ENCODE results near the gene TFF3.
"Not testable (repeated sequence)": the region's sequence is repeated elsewhere in the genome, so short reads cannot be mapped to it uniquely, and the experiment has no call there.

TFF3 gene

DNA sequence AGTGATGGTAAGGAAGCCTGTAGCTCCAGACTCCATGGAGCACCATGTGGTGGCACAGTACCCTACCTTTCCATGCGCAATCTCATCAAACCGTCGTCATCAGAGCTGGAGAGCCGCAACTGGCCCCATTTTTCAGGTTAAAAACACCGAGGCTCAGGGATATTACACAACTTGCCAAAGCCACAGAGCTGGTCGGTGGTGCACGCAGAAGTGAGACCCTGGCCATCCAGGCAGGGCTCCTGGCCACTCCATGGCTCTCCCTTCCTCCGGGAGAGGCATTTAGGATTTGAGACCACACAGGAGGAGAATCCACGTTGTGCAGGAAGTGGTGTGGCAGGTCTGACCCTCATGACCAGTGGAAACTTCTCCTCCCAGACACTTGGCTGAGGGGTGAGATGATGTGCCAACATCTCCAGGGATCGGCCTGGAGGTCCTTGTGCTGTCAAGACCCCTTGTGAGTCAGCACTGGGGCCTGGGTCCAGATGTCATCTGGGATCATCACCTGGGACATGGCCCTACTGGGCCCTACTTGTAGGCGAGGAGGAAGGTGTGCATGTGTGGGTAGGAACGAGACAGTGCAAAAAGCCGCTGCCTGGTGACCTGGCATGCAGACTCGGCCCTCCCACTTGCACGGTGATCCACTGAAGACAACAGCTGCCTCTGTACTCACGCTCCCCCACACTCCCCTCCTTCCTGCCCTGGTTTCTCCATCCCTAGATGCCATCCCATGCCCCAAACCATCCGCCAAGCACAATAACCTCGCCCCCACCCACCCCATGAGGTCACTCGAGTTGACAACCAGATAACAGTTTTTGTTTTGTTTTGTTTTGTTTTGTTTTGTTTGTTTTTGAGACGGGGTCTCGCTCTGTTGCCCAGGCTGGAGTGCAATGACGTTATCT, 10.4 kb downstream of the TFF3 start:
- no peak for DNase-seq (ENCODE audit: low read depth)

DNA sequence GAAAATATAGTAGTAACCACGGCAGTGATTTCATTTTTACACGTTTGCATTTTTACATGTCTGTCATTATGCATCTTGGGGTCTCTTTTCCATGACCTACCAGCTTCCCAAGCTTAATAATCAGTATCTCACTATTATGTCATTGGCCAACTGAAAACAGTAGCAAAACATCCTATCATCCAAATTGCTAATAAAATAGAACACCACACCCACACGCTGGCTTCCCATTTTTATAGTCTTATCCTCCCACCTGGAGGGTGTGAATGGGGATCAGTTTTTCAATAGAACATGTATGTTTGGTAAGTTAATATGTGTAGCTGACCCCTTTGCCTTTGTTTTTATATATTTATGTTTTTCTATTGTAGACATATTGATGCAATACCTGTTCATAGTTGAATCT, 11.8 kb downstream of the TFF3 start:
- DNase-seq (ENCODE audit: low read depth): no peak

DNA sequence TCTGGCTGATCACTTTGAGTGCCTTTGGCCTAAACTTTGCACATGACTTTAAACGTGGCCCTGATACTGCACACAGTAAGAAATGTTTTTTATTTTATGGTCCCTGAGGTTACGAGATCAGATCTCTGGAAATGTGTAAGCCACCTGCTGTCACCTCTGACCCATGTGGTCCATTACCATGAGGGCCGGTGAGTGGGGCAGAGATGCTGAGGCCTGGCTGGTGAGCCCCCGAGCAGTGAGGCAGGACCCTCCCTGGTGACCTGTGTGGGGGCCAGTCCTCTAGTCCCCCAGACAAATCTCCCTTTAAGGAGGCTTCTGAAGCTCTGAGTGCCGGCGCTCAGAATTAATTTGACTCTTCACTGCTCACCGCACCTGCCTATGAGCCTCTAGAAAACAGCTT, 12.4 kb downstream of the TFF3 start:
- no peak for DNase-seq (ENCODE audit: low read depth)

DNA sequence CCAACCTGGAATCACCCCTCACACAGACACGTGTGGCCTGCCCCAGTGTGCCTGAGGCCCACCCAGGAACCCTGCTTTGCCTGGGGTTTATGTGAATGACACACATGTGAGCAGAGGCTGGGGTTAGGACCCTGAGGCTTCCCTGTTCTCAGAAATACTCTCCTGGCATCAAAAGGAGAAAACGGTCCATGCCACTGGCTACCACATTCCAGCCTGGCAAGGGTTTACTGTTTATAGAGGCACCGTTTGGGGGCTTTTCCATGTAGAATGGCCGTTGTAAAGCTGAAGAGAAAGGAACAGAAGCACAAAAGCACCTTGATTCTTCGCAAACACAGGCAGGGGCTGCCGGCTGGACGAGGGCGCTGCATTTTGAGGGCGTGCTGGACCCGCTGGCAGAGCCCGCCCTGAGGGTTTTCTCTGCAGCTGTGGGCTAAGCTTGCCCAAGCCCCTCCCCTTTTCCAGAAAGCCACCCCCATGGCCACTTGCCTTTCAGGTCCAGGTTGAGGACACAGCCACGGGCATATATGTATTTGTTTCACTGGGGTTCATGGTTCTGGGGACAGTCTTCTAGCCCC, 13.0 kb downstream of the TFF3 start:
- no peak for DNase-seq (ENCODE audit: low read depth)

DNA sequence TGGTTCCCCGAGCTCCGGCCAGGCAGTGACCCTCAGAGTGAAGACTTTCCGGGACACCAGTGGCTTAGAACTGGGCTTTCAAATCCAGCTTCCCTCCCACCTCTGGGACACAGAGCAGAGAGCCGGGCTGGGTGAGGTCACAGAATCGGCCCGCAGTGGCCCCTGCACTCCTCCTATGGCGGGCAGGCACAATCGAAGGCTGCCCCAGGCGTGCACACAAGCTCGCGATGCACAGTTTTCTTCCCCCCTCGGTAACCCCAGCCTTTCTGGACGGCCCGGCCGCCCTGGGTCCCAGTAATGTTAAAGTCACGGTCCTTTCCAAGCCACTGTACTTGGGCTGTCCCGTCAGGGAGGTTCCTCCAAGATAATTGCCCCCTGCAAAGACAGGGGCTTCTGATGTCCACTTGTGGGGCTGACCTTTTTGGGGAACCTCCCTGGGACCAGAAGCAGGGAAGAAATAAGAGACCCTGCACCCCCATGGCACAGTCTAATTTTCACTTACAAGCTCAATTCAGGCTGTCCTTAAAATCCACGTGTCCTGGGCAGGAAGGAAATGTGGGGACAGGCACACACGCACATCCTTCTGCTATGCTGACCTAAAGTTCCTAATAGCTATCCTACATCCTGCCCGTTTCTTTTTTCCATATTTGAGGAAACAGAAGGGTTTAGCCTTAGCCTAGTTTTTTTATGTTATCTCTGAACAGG, 13.7 kb downstream of the TFF3 start:
- DNase-seq (ENCODE audit: low read depth): no peak

DNA sequence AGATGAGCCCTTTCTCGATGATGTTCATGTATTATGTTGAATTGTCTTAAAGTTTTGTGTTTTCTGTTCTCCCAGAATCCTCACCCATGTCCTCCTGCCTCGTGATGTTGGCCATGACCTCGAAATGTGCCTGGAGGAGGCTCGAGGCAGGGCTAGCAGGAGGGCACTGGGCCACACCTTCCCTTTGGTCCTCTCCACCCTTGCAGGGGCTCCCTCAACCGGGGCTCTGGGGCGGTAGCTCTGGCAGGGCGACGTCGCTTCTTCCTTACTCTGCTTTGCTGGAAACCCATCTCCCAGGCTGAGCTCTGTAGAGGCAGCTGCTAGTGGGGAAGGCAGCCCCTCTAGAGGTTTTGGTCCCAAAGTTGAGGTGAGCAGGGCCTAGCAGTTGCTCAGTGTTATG, 14.3 kb downstream of the TFF3 start:
- DNase-seq (ENCODE audit: low read depth): no peak

DNA sequence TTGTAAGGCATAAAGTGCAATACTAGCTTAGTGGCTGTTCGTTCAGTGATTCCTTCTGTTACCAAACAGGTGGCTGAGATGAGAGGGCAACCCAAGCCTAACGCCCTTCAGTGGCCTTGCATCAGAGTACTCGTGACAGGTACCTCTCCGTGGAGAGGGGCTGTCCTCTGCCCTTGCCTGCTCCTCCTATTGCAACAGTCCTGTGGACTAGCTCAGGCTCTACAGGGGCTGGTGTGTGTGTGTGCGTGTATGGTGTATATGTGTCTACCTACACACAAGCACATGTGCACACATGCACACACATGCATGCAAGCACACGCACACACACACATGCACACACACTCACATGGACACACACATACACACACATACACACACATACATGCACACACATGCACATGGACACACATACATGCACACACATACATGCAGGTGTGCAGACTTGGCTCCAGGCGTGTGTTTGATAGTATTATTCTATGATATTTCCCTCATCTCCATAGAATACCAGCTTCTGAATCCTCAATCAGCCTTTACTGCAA, 15.1 kb downstream of the TFF3 start:
- no peak for DNase-seq (ENCODE audit: low read depth)

DNA sequence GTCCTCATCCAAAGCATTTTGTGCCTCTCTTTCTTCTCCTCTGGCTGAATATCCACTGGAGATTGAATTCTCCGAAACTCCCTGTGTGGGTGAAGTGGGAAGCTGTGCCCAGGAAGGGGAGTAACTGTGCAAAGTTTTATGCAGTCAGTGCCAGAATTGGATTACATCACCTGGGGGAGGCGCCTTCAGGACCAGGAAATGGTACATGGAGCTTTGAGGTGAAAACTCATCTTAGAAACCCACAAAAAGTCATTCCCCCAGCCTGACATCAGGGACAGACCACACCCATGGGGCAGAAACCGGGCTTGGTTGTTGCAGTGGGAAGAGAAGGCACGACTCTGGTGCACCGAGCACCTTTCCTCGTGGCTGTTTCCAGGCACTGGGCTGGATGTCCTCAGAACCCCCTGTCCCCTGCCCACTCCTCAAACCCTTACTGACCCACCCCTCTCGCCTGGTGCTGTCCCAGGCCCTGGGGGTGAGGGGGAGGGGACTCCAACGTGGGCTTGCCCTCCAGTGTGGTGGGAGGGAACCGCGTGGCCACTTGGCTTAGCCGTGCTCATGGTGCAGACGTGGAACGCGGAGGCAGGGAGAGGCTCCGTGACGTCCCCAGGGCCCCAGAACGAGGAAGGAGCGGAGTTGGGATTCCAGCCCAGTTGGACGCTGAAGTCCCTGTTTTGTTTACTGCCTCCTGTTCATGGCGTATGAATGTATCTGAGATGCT, 15.7 kb downstream of the TFF3 start:
- DNase-seq (ENCODE audit: low read depth): no peak

DNA sequence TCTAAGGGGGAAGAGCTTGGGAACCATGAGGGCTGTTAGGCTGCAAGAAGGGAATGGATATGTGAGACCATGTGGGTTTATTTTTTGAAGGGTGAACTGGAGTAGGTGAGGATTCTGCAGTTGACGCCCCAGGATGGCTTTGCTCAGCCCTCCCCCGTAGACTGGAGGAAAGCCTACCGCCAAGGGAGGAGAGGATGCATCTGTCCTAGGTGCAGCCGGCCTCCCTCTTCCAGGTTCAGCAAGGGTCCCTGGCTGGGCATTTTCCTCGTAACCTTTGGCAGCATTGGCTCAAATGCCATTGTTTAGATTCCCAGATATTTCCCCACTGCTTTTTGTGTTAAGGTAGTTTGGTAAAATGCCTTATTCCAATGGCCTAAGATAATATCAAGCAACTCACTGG, 16.6 kb downstream of the TFF3 start:
- DNase-seq (ENCODE audit: low read depth): no peak

DNA sequence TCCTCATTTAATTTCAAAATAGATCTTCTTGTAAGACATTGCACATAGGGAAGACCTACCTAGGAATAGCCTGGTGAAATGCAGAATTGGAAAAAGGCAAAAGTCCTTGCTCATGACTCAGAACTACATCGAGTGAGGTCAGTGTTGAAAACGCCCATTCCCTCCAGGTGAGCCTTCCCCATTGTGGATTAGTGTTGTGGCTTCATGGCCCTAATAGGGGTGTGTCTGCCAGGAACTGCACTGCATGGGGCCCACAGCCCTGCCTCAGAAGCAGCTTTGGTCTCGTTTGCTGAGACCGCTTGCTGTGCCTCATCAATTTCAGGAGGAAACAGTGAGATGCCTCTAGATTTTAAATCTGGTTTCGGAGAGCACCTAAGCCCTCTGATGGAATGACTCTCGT, 17.0 kb downstream of the TFF3 start:
- no peak for DNase-seq (ENCODE audit: low read depth)

DNA sequence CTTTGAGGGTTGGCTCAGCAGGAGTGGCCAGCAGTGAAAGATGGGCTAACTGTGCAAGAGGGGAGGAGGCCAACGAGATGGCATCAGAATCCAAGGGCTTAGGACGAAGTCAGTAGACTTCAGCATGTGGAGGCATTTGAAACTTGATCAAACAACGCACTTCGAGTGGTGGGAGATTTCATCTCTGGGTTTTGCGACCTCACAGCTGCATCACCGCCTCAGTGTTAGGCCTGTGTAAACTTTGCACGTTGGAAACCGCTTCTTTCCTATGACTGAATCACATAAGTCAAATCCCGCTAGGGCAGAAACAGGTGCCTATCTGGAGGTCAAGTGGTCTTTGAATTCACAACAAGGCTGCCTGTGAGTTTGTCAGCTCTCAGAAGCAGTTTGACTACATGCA, 17.8 kb downstream of the TFF3 start:
- DNase-seq (ENCODE audit: low read depth): no peak

DNA sequence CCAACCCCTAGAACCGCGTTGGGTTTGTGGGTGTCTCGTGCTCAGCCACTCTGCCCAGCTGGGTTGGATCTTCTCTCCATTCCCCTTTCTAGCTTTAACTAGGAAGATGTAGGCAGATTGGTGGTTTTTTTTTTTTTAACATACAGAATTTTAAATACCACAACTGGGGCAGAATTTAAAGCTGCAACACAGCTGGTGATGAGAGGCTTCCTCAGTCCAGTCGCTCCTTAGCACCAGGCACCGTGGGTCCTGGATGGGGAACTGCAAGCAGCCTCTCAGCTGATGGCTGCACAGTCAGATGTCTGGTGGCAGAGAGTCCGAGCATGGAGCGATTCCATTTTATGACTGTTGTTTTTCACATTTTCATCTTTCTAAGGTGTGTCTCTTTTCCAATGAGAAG, 18.7 kb downstream of the TFF3 start:
- DNase-seq (ENCODE audit: low read depth): no peak

DNA sequence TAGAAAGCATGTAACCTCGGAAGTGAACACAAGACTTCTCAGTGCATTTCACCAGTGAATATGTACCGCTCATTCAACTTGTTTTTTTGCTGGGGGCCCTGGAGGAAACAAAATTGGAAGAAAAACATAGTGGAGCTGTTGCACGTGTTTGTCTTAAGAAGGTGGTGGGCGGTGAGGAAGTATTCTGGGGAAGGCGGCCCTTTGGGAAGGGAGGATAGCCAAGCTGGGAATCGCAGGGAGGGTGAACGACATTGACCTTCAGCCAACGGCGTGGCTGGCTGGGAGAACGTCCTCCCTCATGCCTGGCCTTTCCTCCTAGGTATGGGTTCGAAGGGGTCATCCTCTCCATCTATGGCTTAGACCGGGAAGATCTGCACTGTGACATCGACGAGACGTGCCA, 19.4 kb downstream of the TFF3 start:
- DNase-seq (ENCODE audit: low read depth): no peak

DNA sequence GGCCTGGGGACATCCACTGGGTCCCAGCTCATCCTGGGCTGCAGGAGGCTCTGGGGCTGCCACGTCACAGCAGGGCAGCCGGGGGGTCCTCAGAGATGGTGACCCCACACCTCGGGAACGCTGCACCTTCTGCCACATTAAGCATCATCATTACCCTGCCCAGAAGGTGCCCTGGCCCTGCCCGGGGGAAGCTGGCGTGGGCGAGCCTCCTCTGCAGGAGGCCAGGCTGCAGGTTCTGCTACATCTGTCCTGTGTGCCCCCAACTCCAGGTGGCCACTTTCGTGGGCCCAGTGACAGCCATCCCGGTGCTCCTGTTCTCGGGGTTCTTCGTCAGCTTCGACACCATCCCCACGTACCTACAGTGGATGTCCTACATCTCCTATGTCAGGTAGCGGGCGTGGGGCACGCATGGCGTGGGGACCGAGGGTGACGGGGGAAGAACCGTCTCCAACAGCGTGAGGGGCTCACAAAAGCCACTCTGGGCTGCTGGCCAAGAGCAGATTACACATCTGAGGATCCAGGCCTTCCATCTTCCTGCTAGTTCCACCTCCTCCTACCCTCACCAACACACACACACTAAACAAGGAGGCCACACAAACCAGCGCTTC, 20.8 kb downstream of the TFF3 start:
- DNase-seq (ENCODE audit: low read depth): no peak

DNA sequence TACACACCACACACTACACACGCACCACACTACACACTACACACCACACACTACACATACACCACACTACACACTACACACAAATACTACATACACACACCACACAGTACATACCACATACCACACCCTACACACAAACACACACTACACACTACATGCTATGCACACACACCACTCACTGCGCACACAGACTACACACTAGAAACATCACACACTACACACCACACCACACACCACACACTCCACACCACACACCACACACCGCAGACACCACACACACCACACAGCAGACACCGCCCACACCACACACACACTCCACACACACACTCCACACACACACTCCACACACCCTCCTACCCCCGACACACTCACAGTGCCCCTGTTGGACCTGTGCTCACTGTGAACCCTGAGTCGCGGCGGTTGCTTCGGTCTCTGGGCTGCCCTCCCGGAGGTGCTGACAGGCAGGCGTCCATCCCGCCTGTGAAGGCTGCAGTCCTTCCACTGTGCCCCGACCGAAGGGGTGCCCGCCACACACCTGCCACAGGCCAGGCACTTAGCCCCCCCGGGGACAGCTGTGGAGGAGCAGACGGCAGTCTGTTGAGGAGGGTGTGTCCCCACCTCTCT, 21.4 kb downstream of the TFF3 start:
- no peak for DNase-seq (ENCODE audit: low read depth)

DNA sequence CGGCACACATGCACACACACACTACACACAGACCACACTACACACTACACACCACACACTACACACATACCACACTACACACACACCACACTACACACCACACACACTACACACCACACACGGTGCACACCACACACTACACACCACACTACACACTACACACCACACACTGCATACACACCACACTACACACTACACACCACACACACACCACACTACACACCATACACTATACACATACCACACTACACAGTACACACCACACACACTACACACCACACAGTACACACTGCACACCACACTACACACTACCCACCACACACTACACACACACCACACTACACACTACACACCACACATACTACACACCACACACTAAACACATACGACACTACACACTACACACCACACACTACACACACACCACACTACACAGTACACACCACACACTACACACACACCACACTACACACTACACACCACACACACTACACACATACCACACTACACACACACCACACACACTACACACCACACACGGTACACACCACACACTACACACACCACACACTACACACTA, 22.6 kb downstream of the TFF3 start:
- not testable (repeated sequence) for DNase-seq (ENCODE audit: low read depth)

DNA sequence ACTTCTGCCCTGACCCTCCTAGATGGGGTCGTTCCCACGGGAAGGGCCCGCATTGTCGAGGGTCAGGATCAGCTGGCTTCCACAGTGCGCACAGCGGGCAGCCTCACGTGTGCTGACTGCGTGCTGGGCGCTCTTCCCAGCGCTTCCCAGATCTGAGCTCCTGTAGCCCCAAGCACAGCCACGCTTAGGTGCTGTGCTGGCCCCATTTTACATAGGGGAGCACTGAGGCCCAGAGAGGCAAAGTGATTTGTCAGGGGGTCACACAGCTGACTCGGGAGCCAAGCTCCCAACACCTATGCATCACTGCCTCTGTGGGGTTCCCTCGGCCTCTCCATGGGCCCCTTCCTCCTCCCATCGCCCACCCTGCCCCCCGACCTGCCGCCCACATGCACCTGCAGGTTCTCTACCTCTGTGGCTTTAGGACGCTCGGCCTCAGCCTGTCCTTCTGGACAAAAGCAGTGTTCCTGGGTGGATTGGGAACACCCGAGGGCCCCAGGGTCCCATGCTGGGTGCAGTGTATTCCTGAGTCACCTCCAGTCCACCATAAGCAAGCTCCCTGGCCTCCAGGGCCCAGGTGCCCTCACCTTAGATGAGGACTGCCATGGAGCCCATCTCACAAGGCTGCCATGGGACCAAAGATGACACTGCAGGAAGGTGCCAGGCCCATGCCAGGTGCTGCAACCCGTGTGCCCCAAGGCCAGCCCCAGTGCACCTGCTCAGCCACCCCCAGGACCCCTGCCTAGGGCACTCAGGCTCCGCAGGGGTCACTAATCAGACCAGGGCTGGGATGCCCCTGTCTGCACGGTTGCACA, 23.3 kb downstream of the TFF3 start:
- no peak for DNase-seq (ENCODE audit: low read depth)

DNA sequence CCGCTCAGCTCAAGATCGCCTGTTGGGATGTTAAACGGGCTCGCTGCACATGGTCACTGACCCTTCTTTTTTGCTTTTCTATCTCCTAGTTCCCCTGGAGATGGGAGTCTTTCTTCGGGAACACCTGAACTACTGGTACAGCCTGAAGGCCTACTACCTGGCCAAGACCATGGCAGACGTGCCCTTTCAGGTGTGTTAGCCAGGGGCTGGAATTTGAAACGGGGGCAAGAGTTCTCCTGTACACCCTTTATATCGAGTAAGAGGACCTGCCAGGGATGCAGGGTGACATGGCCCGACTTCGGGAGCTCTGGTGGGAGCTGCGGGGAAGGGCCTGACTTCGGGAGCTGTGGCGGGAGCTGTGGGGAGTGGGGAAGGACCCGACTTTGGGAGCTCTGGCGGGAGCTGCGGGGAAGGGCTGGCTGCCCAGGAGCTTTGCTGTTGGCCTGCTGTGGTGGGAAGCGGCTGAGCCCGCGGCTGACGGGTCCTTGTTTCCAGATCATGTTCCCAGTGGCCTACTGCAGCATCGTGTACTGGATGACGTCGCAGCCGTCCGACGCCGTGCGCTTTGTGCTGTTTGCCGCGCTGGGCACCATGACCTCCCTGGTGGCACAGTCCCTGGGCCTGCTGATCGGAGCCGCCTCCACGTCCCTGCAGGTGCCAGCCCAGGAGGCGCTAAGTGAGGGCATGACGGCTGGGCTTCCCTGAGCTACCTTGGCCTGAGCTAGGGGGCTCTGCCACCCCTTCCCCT, 24.0 kb downstream of the TFF3 start:
- no peak for DNase-seq (ENCODE audit: low read depth)

DNA sequence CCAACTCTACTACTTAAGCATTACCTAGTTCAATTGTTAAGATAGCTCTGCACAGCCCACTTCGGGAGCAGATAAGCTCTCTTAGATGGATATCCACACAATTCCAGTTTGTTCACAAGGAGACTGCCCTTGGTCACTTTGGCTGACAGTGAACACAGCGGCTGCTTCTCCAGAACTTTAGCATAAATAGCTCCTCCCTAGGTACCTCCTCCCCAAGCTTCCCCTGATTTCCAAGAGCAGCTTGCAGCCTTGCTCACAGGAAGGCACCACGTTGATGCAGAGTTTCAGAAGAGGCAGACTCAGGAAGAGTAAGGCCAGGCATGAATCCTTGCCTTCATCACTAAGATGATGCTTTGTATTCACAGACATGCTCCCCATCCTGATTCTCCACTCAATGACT, 24.7 kb downstream of the TFF3 start:
- DNase-seq (ENCODE audit: low read depth): no peak

All from activated T-cell treated with anti-CD3 and anti-CD28 coated beads for 1 hour (primary cell).